Bone marrow (tissue), 2 donors: ENCODE results near the gene MARS1.
A peak's percentile ranks its signal among the peaks of the same experiment; 100 is the strongest.

Source experiments
- DNase-seq, 2 donors: peaks; one replicate each; lab custom pipeline; 2025; lab: John Stamatoyannopoulos, UW

The MARS1 gene

DNA sequence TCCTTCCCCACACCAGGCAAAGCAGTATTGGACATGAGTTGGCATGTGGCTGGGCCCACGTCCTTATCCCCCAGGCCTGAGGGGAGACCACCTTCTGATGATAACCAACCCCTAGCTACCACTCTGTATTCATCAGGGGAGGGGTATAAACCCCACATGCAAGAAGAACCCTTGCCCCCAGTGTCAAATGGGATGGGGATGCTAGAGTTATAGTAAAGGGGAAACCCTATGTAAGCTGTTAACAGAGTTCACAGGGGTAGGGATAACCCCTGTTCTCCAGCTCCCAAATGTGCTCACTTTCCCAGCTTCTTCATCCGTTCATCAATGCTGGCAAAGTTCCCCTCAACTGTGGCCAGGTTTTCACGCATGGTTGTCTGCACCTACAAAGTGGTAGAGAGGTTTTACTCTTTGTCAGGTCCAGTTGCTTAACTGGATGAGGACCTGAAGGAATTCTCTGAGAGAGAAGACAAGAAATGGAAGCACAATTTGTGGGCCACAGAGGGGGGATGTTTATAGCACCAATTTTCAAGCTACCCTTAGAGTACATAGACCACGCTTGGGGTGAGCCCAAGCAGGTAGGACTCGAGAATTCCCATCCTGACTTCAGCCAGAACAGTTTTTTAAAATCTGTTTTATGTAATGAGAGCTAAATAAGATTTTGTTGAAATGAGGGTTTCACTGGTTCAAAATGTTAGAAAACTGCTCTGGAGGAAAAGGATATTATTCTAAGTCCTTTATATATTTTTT, 42.7 kb downstream of the MARS1 start:
- DNase-seq: no peak

DNA sequence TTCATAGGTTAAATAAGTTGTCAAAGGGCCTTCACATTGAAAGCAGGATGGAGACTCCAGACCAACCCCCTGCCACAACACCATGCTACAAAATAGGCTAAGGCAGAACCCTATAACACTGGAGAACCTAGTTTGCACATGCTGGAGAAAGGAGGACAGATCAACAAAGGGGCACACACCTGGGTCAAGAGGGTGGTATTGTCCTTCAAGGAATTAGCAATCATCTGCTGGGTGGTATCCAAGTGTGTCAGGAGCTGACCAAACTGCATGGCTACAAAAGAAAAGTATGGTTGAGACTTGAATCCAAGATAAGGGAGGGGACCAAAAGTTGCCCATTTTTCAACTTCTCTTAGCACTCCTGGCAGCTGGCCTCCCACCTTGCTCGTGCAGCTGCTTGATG, 44.0 kb downstream of the MARS1 start:
- no peak for DNase-seq

DNA sequence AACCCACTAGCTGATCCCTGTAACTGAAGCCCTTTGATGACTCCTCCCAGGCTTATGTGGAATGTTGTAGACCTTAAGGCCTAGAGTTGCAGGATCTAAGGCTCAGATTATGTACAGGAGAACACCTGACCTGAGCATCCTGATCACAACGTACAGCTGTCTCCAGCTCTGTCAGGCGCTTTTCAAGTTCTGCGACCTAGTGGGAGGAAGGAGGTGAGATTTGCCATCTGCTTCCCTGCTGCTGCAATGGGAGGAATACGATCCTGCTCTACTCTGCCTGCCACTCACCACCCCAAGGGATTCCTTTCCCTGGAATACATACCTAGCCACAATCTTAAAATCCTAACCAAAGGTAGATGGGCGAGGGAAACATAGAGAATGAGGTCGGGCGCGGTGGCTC, 45.2 kb downstream of the MARS1 start:
- no peak for DNase-seq

DNA sequence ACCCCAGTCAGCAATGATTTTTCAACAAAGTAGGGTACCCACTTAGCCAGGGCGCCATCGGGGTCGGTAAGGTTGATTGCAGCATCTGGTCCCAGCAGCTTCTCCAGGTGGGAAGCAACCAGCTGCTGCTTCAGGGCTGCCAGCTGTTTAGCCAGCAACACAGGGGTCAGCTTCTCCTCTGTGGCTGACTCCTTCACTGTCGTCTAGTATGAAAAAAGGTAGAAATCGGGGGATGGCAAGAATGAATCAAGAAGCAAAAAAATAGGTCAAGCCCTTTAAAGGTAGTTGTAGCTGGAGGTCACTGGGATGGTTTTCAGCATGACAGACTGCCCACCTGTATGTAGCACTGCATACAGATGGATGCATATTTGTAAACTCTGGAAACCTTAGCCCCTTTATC, 46.4 kb downstream of the MARS1 start:
- DNase-seq: no peak

DNA sequence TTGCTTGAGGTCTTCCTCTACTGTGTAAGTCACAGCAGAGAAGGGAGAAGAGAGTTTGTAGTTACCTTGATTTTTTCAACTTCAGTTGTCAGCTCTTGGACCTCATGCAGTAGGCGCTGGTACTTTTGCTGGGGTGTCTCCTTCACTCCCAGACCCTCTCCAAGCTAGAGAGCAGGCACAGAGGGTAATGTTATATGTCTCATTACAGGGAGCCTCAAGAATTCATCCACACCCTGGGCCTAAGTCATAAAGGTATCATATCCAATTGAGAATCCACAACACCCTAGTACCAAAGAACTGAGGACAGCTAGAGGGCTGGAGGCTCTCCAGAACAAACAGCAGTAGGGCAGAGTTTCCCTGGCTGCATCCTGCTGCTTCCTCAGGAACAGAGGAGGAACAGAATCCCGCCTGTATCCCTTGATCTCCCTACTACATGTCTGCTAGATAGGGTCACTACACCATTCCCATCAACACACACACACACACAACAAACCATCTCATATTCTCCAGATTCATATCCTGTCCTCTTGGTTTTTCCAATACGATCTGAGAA, 47.2 kb downstream of the MARS1 start:
- no peak for DNase-seq

DNA sequence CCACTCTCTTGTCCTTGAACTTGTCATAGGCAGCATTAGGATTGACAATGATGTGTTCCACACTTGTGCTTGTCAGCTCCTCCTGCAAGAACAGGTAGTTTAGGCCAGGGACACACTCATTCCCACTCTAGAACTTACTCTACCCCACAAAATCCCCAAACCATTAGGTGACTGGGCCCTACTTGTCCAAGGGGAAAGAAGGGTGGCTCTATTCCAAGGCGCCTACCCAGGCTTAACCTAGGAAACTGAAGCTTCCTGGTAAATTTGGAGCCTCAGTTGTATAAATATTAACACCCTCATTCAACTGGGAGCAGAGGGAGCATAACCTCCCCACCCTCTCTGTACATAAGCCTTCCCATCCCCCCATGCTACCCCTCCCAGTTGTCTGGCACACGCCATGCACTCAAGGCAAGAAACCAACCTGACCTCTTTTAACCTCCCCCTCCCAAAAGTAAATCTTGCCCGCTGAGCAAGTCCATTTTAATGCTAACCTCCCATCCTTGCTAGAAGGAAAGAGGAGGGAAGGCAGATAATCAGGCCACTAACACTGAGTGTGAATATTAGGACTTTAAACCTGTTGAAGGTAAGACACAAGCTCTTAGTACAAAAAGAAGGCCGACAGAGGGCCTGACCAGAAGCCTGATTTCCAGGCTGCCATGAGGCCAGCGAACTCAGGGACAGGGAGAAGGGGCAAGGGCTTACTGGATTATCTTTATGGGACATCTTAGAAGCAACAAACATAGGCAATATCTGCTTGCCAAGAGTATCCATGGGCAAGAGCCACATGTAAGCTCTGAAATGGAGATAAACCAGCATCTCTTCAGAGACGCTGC, 48.1 kb downstream of the MARS1 start:
- no peak for DNase-seq

DNA sequence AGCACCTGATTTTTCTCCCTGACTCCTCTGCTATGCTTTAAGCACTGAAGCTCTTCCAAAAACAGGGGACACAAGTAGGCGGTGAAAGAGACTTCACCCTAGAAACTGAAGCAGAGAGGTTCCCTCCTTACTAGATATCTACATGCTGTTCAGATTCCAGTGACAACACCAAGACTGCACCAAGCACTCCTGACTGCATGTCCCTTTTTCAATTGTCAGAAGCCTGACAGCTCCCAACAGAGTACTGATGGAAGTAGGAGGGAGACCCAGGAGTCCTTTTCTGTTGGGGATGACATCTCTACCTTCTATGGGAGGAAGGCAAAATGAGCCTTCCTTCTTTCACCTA, 48.7 kb downstream of the MARS1 start:
- no peak for DNase-seq

DNA sequence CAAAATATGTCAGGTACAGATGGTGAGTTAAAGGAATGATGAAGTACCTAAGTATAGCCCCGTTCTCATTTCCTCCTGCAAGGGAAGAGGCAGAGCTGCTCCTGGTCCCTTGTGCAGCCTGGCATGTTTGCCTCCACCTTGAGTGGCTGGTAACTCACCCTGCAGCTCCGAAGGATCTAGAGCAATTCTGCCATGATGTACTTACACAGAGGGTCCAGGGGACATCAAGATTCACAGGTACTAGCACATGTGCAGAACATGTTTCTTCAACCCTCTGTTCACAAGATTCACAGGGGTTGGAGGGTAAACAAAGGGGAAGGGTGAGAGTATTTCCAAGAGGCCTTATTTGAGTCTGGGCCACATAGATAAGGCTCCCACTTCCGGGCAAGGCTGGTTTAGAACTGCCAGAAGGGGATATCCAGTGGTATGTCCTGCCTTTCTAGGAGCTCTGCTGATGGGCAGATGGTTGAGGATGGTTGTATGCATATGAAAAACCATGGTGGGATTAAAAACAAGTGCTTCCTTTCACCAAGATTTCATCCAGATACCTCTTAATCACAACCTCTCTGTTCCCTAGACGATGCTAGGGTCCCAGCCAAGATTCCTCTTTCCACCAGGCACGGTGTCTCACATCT, 51.4 kb downstream of the MARS1 start:
- no peak for DNase-seq

DNA sequence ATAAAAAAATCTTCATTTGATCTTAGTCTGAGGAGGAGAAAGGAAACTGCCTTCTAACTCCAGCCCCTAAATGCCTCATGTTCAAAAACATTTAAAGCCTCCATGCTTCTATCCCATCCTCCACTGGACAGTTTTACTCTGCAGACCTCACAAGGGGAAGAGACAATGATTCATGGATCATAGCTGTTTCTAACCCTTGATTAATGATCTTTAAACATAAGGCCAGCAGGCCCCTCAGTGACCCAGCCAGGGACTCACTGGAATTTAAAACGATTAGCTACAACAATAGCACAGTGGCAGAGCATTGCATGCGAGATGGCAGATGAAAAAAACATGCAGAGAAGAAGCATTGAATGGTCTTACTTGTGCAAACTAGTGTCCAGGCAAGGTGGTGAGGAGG, 53.1 kb downstream of the MARS1 start:
- no peak for DNase-seq

DNA sequence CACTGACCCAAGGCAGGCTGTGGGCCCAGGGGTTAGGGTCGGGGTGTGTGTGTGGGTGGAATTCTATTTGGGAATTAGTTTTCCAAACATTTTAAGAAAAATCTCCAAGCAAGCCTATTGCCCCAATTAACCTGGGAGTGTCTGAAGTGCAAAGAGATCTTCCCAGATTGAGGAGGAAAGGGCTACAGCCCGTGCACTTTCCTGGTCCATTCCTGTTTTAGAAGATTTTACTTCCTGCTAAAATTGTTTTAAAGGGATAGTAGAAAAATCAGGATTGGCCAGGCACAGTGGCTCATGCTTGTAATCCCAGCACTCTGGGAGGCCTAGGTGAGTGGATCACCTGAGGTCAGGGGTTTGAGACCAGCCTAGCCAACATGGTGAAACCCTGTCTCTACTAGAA, 53.8 kb downstream of the MARS1 start:
- no peak for DNase-seq

DNA sequence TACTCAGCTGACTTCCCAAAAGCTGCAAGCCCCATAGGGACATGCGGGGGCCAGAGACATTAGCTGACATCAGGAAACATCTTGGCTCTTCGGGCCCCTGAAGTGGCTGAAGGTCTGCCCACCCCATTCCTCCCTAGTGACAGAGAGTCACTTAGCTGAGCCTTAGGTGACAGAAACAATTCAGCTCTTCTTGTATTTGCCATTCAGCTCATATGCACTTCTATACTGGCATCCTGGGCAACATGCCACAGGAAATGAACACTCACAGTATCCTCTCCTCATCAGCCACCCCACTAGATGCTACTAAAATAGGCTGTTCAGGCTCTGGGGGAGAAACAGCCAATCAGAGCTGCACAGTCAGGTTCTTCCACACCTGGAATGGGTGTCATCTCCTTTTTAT, 55.7 kb downstream of the MARS1 start:
- peak in 1 of 2 donors; percentile 66 for DNase-seq

DNA sequence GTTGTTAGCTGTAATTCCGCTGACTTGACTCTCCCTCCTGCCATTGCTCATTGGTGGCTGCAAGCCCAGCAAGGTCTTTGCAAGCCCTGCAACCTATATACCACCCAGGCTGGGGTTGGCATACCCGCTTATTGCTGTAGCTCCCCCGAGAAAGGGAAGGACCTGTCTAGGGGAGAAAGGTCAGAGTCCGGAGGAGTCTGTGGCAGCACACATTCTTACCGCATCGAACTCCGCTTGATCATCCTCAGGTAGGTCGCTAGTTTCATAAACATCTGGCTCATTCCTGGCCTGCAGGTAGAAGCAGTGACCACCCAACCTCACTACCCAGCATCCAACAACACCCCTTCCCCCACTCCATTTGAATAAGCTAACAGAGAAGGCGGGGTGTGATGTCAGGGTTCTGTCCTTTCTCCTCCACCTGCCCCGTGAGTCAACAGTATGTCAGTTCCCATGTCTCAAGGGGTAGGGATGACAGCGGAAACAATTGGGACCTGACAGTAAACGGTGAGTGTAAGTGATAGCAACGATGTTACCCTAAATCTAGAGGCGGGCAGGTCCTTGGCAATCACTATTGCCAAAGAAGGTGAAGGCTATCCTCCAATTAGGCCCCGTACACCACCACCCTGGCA, 58.1 kb downstream of the MARS1 start:
- DNase-seq: no peak

DNA sequence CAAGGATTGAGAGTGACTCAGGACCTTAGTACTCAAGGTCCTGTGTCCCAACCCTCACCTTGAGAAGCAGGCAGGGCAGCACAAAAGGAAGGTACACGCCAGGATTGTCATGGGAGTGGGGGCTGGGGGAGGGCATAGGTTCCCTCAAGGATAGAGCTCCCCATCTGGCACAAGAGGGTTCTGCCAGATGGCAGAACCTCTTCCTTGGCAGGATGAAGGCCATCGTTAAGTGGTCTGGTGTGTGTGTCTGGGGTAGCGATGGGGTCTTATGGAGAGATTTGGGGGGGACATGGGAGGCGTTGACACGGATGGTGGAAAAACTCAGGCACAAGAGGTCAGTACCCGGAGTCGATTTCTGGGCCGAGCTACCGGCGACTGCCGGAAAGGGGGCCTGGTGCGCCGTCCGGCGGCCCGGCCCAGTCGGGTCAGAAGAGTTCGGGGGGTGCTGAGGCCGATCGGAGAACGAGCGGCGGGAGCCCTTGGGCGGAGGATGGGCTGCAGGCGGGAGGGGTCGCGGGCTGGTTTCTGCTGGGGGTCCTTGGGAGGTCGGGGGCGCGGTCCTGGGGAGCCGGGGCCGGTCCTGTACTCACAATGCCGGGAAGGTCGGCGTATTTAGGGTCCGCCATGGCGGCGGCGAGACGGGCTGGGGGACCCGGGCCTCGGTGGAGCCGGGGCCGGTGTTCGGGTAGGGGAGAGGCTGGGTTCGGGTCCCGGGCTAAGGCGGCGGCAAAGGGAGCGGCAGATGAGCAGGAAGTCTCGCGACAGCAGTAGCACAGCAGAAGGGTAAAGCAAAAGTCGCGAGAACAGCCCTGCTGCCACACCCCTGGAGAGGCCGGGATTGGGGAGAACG, 58.8 kb downstream of the MARS1 start, which contains the start of gene DCTN2:
DCTN2 (minus strand) TSS at position 755 of the 850 bp plus-strand sequence; CDS start at position 626, 129 bp downstream.
- DNase-seq: peak; percentile 77 to 99

DNA sequence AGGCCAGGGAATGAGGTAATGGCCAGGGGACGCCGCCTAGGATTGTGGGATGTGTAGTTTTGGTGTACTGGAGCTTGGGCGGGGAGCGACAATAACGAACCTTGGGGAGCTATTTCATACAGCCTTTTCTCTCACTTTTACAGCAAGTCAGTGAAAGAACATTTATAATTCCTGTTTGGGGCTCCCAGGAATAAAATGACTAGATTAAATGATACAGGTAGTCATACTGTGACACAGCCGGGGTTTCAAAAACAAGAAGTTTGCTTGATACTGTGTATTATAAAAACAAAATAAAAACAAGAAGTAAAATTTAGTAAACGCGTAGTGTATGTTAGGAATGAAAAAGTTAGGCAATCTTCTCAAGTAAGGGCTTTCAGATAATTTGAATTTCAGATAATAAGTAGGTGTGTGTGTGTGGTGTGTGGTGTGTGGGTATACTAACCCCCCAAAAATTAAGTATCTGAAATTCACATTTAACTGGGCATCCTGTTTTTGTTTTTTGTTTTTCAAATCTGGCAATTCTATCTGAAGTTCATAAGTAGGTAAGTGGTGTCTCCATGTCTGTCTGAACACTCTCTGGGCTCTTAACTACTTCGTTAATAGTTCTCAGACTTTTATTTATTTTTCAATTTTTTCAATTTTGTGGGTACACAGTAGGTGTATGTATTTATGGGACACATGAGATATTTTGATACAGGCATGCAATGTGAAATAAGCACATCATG, 59.6 kb downstream of the MARS1 start:
- no peak for DNase-seq

DNA sequence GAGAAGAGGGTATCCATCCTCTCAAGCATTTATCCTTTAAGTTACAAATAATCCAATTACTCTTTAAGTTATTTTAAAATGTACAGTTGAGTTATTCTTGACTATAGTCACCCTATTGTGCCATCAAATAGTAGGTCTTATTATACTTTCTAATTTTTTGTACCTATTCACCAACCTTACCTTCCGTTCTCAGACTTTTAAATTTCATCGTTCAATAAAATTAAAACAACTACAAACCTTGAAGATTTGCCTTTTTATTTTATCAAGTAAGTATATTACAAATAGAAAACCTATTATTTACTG, 60.1 kb downstream of the MARS1 start:
- no peak for DNase-seq

DNA sequence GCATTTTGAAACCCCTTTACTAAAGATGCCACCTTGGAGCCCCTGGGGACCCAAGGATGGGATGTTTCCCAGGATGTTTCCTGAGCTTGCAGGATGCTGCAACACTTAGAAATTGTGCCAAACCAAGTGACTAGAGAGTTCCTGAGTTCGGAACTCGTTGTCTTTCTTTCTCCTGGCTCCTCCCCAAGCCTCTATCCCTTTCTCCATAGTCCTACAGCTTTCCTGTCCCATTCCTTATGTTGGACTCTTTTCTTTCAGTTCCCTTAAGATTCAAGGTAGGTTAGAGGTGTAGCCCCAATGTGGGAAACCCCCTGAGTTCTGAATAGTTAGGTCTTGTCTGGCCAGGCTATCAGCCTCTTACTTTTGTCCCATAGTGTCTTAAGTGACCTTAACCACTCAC, 60.6 kb downstream of the MARS1 start:
- no peak for DNase-seq

DNA sequence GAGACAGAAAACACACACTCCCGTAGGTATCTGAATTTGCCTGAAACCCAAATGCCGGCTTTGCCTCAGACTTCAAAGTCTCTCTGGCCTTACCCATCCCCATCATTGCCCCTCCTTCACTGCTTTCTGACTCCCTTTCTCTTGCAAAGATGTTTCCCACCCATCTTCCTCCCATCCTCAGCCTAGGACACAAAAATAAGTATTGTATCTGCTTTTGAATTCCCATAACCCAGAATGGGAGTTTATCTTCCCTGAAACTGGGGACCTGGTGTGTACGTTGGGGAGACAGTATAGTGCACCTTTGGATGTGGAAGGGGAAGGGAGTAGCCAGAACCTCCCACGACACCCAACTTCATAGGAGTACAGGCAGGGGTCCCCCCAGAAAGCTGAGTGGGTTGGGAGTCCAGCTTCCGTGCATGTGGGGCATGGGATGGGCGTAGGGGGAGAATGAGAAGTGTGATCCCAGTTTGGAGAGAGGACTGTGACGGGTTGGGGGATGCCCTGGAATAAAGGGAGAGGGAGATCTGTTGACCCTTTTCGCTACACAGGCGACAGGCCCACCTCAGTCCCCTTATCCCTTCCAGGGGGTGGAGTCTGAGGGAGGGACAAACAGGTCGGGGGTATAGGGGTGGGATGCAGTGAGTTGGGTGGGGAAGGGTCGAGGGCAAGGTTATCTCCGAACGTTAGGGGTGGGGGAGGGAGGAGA, 61.5 kb downstream of the MARS1 start:
- DNase-seq: no peak

DNA sequence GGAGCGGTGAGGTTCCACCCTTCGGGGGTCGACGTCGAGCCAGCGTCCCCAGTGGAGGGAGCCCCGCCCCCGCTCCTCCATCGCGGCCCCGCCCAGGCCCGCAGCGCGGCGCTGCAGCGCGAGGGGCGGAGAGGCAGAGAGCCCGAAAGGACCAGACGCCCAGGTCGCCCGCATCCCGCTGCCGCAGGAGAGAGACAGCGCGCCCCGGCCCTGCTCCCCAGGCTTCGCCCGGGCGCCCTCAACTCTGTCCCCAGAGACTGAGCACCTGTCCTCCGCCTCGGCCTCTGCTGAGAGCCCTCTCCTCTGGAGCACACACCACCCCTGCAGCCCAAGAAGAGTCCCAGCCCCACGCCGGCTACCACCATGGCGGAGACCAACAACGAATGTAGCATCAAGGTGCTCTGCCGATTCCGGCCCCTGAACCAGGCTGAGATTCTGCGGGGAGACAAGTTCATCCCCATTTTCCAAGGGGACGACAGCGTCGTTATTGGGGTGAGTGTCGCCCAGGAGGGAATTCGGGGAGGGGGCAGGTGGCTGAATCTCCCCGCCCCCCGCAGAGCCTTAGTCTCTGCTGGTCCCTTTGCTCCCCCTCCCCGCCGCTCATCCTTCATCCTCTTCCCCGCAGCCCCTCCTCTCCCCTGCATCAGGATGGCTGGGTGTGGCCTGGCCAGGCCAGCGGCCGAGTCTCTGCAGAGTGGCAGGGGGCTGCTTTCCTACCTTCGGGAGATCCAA, 62.2 kb downstream of the MARS1 start, which contains the start of gene KIF5A:
KIF5A (plus strand) TSS at position 136 of the 732 bp plus-strand sequence; CDS start at position 364, 228 bp downstream.
- DNase-seq: no peak
